Ramos (cell line): Measurements from ENCODE around the gene TREML1.

Source experiments
- in situ Hi-C: fragments of 300-500 bp; cut with MboI; formaldehyde crosslinking; loops from one replicate; pipeline ENCODE4 v1.14.3; 2022; ENCODE audit warnings: low sequenced_read_pairs; ENCODE audit not compliant: unreplicated experiment

TREML1 gene

GRCh38 chr6:41179163-41179562, 25.0 kb upstream of the TREML1 start:
- in situ Hi-C loops: no loop called here

GRCh38 chr6:41177695-41178094, 23.5 kb upstream of the TREML1 start:
- in situ Hi-C loops: no loop called here

- in situ Hi-C loops: no loop called here
Observed at GRCh38 chr6:41177287-41177686, 23.1 kb upstream of the TREML1 start.

- in situ Hi-C loops: no loop called here
Observed at GRCh38 chr6:41176189-41176588, 22.0 kb upstream of the TREML1 start.

- in situ Hi-C loops: no loop called here
Observed at GRCh38 chr6:41175084-41175483, 20.9 kb upstream of the TREML1 start.

- in situ Hi-C loops: no loop called here
Observed at GRCh38 chr6:41174610-41175009, 20.5 kb upstream of the TREML1 start.

- in situ Hi-C loops: no loop called here
Observed at GRCh38 chr6:41171908-41172307, 17.8 kb upstream of the TREML1 start.

GRCh38 chr6:41170547-41171160, 16.5 kb upstream of the TREML1 start:
- in situ Hi-C loops: no loop called here

- in situ Hi-C loops: no loop called here
Observed at GRCh38 chr6:41167173-41167963, 13.2 kb upstream of the TREML1 start.

- in situ Hi-C loops: no loop called here
Observed at GRCh38 chr6:41164551-41165120, 10.5 kb upstream of the TREML1 start.

- in situ Hi-C loops: no loop called here
Observed at GRCh38 chr6:41163419-41163717, 9.2 kb upstream of the TREML1 start.

GRCh38 chr6:41162687-41163418, 8.7 kb upstream of the TREML1 start, which contains the start of gene TREM2:
TSS of gene TREM2 (minus strand) at chr6:41163116. CDS start at chr6:41163082, 34 bp downstream.
- in situ Hi-C loops: no loop called here

- in situ Hi-C loops: no loop called here
Observed at GRCh38 chr6:41161851-41162552, 7.9 kb upstream of the TREML1 start.

- in situ Hi-C loops: no loop called here
Observed at GRCh38 chr6:41161380-41161779, 7.2 kb upstream of the TREML1 start.

- in situ Hi-C loops: no loop called here
Observed at GRCh38 chr6:41160933-41161332, 6.8 kb upstream of the TREML1 start.

GRCh38 chr6:41159415-41160082, 5.4 kb upstream of the TREML1 start:
- in situ Hi-C loops: no loop called here

GRCh38 chr6:41157323-41157722, 3.2 kb upstream of the TREML1 start:
- in situ Hi-C loops: no loop called here

- in situ Hi-C loops: no loop called here
Observed at GRCh38 chr6:41156771-41157170, 2.6 kb upstream of the TREML1 start.

GRCh38 chr6:41156001-41156400, 1.9 kb upstream of the TREML1 start:
- in situ Hi-C loops: no loop called here
